Ishikawa (cell line): ENCODE results near the gene PBX3.

Experiments used
- CEBPB ChIP-seq: IDR thresholded peaks from 2 replicates; pipeline ENCODE4 v1.6.1; 2012
- CREB1 ChIP-seq: IDR thresholded peaks from 2 replicates; pipeline ENCODE4 v1.6.1; 2012; ENCODE audit warnings: low read depth
- EGR1 ChIP-seq: IDR thresholded peaks from 2 replicates; pipeline ENCODE4 v1.6.1; 2012
- EP300 ChIP-seq: IDR thresholded peaks from 2 replicates; pipeline ENCODE4 v1.6.1; 2012; ENCODE audit warnings: borderline replicate concordance
- FOXM1 ChIP-seq: IDR thresholded peaks from 2 replicates; pipeline ENCODE4 v1.6.1; 2012; ENCODE audit warnings: low read depth, borderline replicate concordance
- MAX ChIP-seq: IDR thresholded peaks from 2 replicates; pipeline ENCODE4 v1.6.1; 2012
- NFIC ChIP-seq: IDR thresholded peaks from 2 replicates; pipeline ENCODE4 v1.6.1; 2012
- RAD21 ChIP-seq: IDR thresholded peaks from 2 replicates; pipeline ENCODE4 v1.6.1; 2012; ENCODE audit warnings: low read depth
- REST ChIP-seq: IDR thresholded peaks from 2 replicates; pipeline ENCODE4 v1.6.1; 2012; ENCODE audit warnings: low read depth, mild to moderate bottlenecking
- TAF1 ChIP-seq: IDR thresholded peaks from 2 replicates; pipeline ENCODE4 v1.6.1; 2012; ENCODE audit warnings: low read depth, mild to moderate bottlenecking
- TCF12 ChIP-seq: IDR thresholded peaks from 2 replicates; pipeline ENCODE4 v1.6.1; 2012; ENCODE audit warnings: low read depth
- TEAD4 ChIP-seq: IDR thresholded peaks from 2 replicates; pipeline ENCODE4 v1.6.1; 2012
- USF1 ChIP-seq: IDR thresholded peaks from 2 replicates; pipeline ENCODE4 v1.6.1; 2012
- YY1 ChIP-seq: IDR thresholded peaks from 2 replicates; pipeline ENCODE4 v1.6.1; 2012; ENCODE audit warnings: low read depth
- ZBTB7A ChIP-seq: IDR thresholded peaks from 2 replicates; pipeline ENCODE4 v1.6.1; 2012; ENCODE audit warnings: low read depth

Gene PBX3

GRCh38 chr9:125964702-125965225, 217.6 kb downstream of the PBX3 start:
- TF ChIP-seq USF1 (no peak), TEAD4 (no peak), EP300 (no peak), TAF1 (no peak), FOXM1 (no peak), EGR1 (no peak), TCF12 (no peak), RAD21 (no peak), MAX (no peak), CEBPB (no peak), CREB1 (no peak), REST (no peak), ZBTB7A (no peak), YY1 (no peak), NFIC (no peak)

- TF ChIP-seq TEAD4 (no peak), ZBTB7A (no peak), REST (no peak), CEBPB (no peak), YY1 (no peak), RAD21 (no peak), USF1 (no peak), EP300 (no peak)
These were observed 218.3 kb downstream of the PBX3 start for GRCh38 chr9:125965477-125965876.

GRCh38 chr9:125966466-125966865, 219.3 kb downstream of the PBX3 start:
- TF ChIP-seq RAD21 = no peak
- TF ChIP-seq TAF1 = no peak
- no peak for TF ChIP-seq YY1
- TF ChIP-seq FOXM1 = no peak
- TF ChIP-seq REST = no peak
- TF ChIP-seq CEBPB = no peak
- TF ChIP-seq ZBTB7A = no peak
- no peak for TF ChIP-seq EGR1
- no peak for TF ChIP-seq TCF12
- TF ChIP-seq USF1 = no peak
- no peak for TF ChIP-seq MAX
- TF ChIP-seq TEAD4 = no peak
- TF ChIP-seq EP300 = no peak
- no peak for TF ChIP-seq CREB1

GRCh38 chr9:125966959-125967711, 220.0 kb downstream of the PBX3 start:
- no peak for TF ChIP-seq REST
